H1 (cell line): ENCODE results near the gene PLGRKT. TPM values are rescaled to one million over a fixed set of nuclear protein-coding genes. Genes with fewer than 3 reads are reported as not detected.

Source experiments
- CTCF ChIA-PET: fragments of 300-600 bp; sonication (Branson Sonifier 250); formaldehyde crosslinking; loops from one replicate; lab custom pipeline; 2021; ENCODE audit not compliant: partially characterized antibody; lab: Charles Lee
- POLR2A ChIA-PET: fragments of 300-600 bp; sonication (Branson Sonifier 250); formaldehyde crosslinking; loops from one replicate; lab custom pipeline; 2021; ENCODE audit warnings: inconsistent platforms; ENCODE audit not compliant: partially characterized antibody; lab: Charles Lee
- DNase-seq, 2 experiments: peaks; one replicate each; pipeline versions ENCODE4 v3.0.0 to v3.0.0-alpha.2; 2010 to 2022; ENCODE audit warnings: low spot score in 2 of 2, low read depth in 1 of 2, mixed read lengths in 1 of 2
- FAIRE-seq: peaks from 2 replicates; lab custom pipeline; 2011; peaks lifted over from hg19 to GRCh38; lab: Jason Lieb, UNC
- H2AFZ ChIP-seq: 2 replicates; pipeline ENCODE4 v1.8.1; 2012; ENCODE audit warnings: low read length, inconsistent platforms
- H2AK5ac ChIP-seq: 2 replicates; pipeline ENCODE4 v1.6.1; 2013; ENCODE audit warnings: low read depth, low read length
- H2BK120ac ChIP-seq: replicated peaks from 2 replicates; pipeline ENCODE3; 2013; ENCODE audit warnings: low read depth, low read length, inconsistent platforms
- H2BK12ac ChIP-seq: 2 replicates; pipeline ENCODE4 v1.6.1; 2013; ENCODE audit warnings: low read depth, low read length
- H2BK15ac ChIP-seq: 2 replicates; pipeline ENCODE4 v1.6.1; 2013; ENCODE audit warnings: low read length
- H2BK20ac ChIP-seq: 2 replicates; pipeline ENCODE4 v1.6.1; 2013; ENCODE audit warnings: low read length
- H2BK5ac ChIP-seq: 2 replicates; pipeline ENCODE4 v1.6.1; 2013; ENCODE audit warnings: low read depth, low read length
- H3K14ac ChIP-seq: 2 replicates; pipeline ENCODE4 v1.6.1; 2013; ENCODE audit warnings: inconsistent platforms; ENCODE audit not compliant: insufficient read length
- H3K18ac ChIP-seq: 2 replicates; pipeline ENCODE4 v1.6.1; 2013; ENCODE audit warnings: low read length; ENCODE audit errors: extremely low read depth
- H3K23ac ChIP-seq: 2 replicates; pipeline ENCODE4 v1.6.1; 2013; ENCODE audit warnings: inconsistent platforms; ENCODE audit not compliant: insufficient read length
- H3K23me2 ChIP-seq: 2 replicates; pipeline ENCODE4 v1.6.1; 2013; ENCODE audit warnings: low read depth, low read length
- H3K27ac ChIP-seq: 2 replicates; pipeline ENCODE4 v1.6.1; 2011; ENCODE audit warnings: low read depth, low read length, inconsistent platforms
- H3K27me3 ChIP-seq, 4 experiments: replicated peaks in 1 of 4; 1 replicate in 1 of 4; 2 replicates in 3 of 4; pipeline versions ENCODE4 v1.6.1 to v1.8.1; 2011 to 2013; ENCODE audit warnings: low read length in 3 of 4, mild to moderate bottlenecking in 3 of 4, inconsistent platforms in 2 of 4, mixed read lengths in 2 of 4, moderate library complexity in 1 of 4; ENCODE audit not compliant: control insufficient read depth in 3 of 4, insufficient read depth in 3 of 4; ENCODE audit errors: extremely low read depth in 1 of 4
- H3K36me3 ChIP-seq, 4 experiments: 2 replicates each; pipeline versions ENCODE4 v1.6.1 to v1.8.1; 2011 to 2013; ENCODE audit warnings: mild to moderate bottlenecking in 4 of 4, low read length in 3 of 4, moderate library complexity in 2 of 4, control low read depth in 1 of 4, inconsistent platforms in 1 of 4; ENCODE audit not compliant: insufficient read depth in 4 of 4, control insufficient read depth in 2 of 4
- H3K4ac ChIP-seq: replicated peaks from 2 replicates; pipeline ENCODE3; 2013; ENCODE audit warnings: low read length, low read depth, mixed read lengths, inconsistent platforms; ENCODE audit not compliant: insufficient read length
- H3K4me1 ChIP-seq, 4 experiments: replicated peaks in 1 of 4; 1 replicate in 1 of 4; 2 replicates in 3 of 4; pipeline versions ENCODE4 v1.6.1 to v1.8.1; 2011 to 2013; ENCODE audit warnings: low read length in 3 of 4, inconsistent platforms in 2 of 4, mixed read lengths in 1 of 4; ENCODE audit not compliant: insufficient read depth in 4 of 4, control insufficient read depth in 3 of 4
- H3K4me2 ChIP-seq, 2 experiments: 2 replicates each; pipeline versions ENCODE4 v1.6.1 to v1.8.1; 2011 to 2013; ENCODE audit warnings: low read depth in 2 of 2, low read length in 2 of 2, control low read depth in 1 of 2, inconsistent platforms in 1 of 2, mild to moderate bottlenecking in 1 of 2; ENCODE audit not compliant: insufficient read depth in 1 of 2
- H3K4me3 ChIP-seq, 4 experiments: fragments of 200-600, 300-600 bp in 1 of 4; sonication (generic), shearing (Covaris generic), sonication (Bioruptor Twin) in 1 of 4; 2 replicates each; pipeline versions ENCODE4 v1.5.1 to v1.8.1; 2011 to 2016; ENCODE audit warnings: low read length in 4 of 4, low read depth in 3 of 4, control low read depth in 2 of 4, inconsistent platforms in 2 of 4, mild to moderate bottlenecking in 2 of 4, mixed read lengths in 1 of 4, moderate library complexity in 1 of 4; ENCODE audit not compliant: insufficient read depth in 2 of 4; ENCODE audit errors: extremely low read depth in 1 of 4
- H3K56ac ChIP-seq: replicated peaks from 2 replicates; pipeline ENCODE3; 2013; ENCODE audit warnings: low read depth, mild to moderate bottlenecking, mixed read lengths, low read length, inconsistent platforms; ENCODE audit not compliant: insufficient read length
- H3K79me1 ChIP-seq: 2 replicates; pipeline ENCODE4 v1.6.1; 2013; ENCODE audit warnings: low read depth, low read length, control low read depth
- H3K79me2 ChIP-seq, 2 experiments: 2 replicates each; pipeline versions ENCODE4 v1.6.1 to v1.8.1; 2012 to 2013; ENCODE audit warnings: low read length in 2 of 2, mild to moderate bottlenecking in 2 of 2, inconsistent platforms in 1 of 2; ENCODE audit not compliant: insufficient read depth in 2 of 2, control insufficient read depth in 1 of 2
- H3K9ac ChIP-seq, 4 experiments: replicated peaks in 1 of 4; 1 replicate in 1 of 4; 2 replicates in 3 of 4; pipeline versions ENCODE4 v1.6.1 to v1.8.1; 2011 to 2013; ENCODE audit warnings: low read depth in 3 of 4, low read length in 3 of 4, control low read depth in 2 of 4, mild to moderate bottlenecking in 2 of 4, moderate library complexity in 2 of 4, inconsistent platforms in 1 of 4; ENCODE audit errors: extremely low read depth in 1 of 4
- H3K9me3 ChIP-seq, 2 experiments: 2 replicates each; pipeline versions ENCODE4 v1.6.1 to v1.8.1; 2012 to 2013; ENCODE audit warnings: mild to moderate bottlenecking in 2 of 2, moderate library complexity in 2 of 2, control low read depth in 1 of 2, inconsistent platforms in 1 of 2, low read depth in 1 of 2, low read length in 1 of 2, mixed read lengths in 1 of 2; ENCODE audit not compliant: insufficient read depth in 2 of 2
- H4K20me1 ChIP-seq, 2 experiments: replicated peaks in 1 of 2; 2 replicates each; pipeline versions ENCODE3 to v1.8.1; 2011 to 2013; ENCODE audit warnings: inconsistent platforms in 2 of 2, low read length in 2 of 2, mild to moderate bottlenecking in 1 of 2; ENCODE audit not compliant: insufficient read depth in 2 of 2, control insufficient read depth in 1 of 2
- H4K5ac ChIP-seq: 2 replicates; pipeline ENCODE4 v1.6.1; 2013; ENCODE audit warnings: low read length, low read depth, mixed read lengths, inconsistent platforms; ENCODE audit not compliant: insufficient read length
- H4K8ac ChIP-seq: 2 replicates; pipeline ENCODE4 v1.8.0; 2013; ENCODE audit warnings: mild to moderate bottlenecking, moderate library complexity, low read length, inconsistent platforms; ENCODE audit not compliant: insufficient read depth; ENCODE audit errors: extremely low read depth
- H4K91ac ChIP-seq: replicated peaks from 2 replicates; pipeline ENCODE3; 2013; ENCODE audit warnings: low read length, mixed read lengths, inconsistent platforms; ENCODE audit not compliant: insufficient read length
- CBX5 ChIP-seq: fragments of 300-800, 300-1000 bp; sonication (generic); IDR thresholded peaks from 2 replicates; pipeline ENCODE4 v1.7.1; 2016; ENCODE audit warnings: antibody characterized with exemption, low read length, low read depth
- CREB1 ChIP-seq: IDR thresholded peaks from 2 replicates; pipeline ENCODE4 v1.6.1; 2012; ENCODE audit warnings: inconsistent platforms
- GTF2F1 ChIP-seq: IDR thresholded peaks from 2 replicates; pipeline ENCODE4 v1.6.1; 2012; ENCODE audit warnings: low read depth, low read length, improper control_type of control experiment, borderline replicate concordance
- HDAC2 ChIP-seq, 2 experiments: fragments of 300-600 bp in 1 of 2; sonication (generic) in 1 of 2; IDR thresholded peaks; 2 replicates each; pipeline ENCODE4 v1.6.1; 2011 to 2012; ENCODE audit warnings: low read depth in 2 of 2, low read length in 2 of 2, mild to moderate bottlenecking in 2 of 2, moderate library complexity in 2 of 2, borderline replicate concordance in 1 of 2, inconsistent platforms in 1 of 2
- JUND ChIP-seq: IDR thresholded peaks from 2 replicates; pipeline ENCODE4 v1.6.1; 2011; ENCODE audit warnings: mild to moderate bottlenecking, improper control_type of control experiment, low read length
- MAFK ChIP-seq: IDR thresholded peaks from 2 replicates; pipeline ENCODE4 v1.6.1; 2012; ENCODE audit warnings: low read depth, mild to moderate bottlenecking, improper control_type of control experiment, low read length
- RAD21 ChIP-seq, 2 experiments: IDR thresholded peaks in 1 of 2; conservative IDR thresholded peaks in 1 of 2; 2 replicates each; pipeline ENCODE4 v1.6.1; 2011; ENCODE audit warnings: low read depth in 2 of 2, low read length in 2 of 2, improper control_type of control experiment in 1 of 2, inconsistent platforms in 1 of 2, mild to moderate bottlenecking in 1 of 2, moderate library complexity in 1 of 2
- RFX5 ChIP-seq: IDR thresholded peaks from 2 replicates; pipeline ENCODE4 v1.6.1; 2011; ENCODE audit warnings: low read depth, low read length, improper control_type of control experiment, borderline replicate concordance
- RXRA ChIP-seq: IDR thresholded peaks from 2 replicates; pipeline ENCODE4 v1.6.1; 2011; ENCODE audit warnings: low read depth, mild to moderate bottlenecking, low read length, moderate library complexity; ENCODE audit not compliant: insufficient read depth
- SRF ChIP-seq: IDR thresholded peaks from 2 replicates; pipeline ENCODE4 v1.6.1; 2011; ENCODE audit warnings: mild to moderate bottlenecking, low read depth, low read length, moderate library complexity
- TAF7 ChIP-seq: optimal IDR thresholded peaks from 2 replicates; pipeline ENCODE3; 2011; ENCODE audit warnings: low read depth, mild to moderate bottlenecking, inconsistent platforms, low read length, moderate library complexity, borderline replicate concordance
- TCF12 ChIP-seq: IDR thresholded peaks from 2 replicates; pipeline ENCODE4 v1.6.1; 2011; ENCODE audit warnings: low read depth, mild to moderate bottlenecking, low read length
- TEAD4 ChIP-seq: IDR thresholded peaks from 2 replicates; pipeline ENCODE4 v1.6.1; 2012; ENCODE audit warnings: low read depth, low read length, inconsistent platforms, mixed read lengths
- WGBS, 2 experiments: shearing (Covaris generic) in 1 of 2; methylation state at CpG; one replicate each; pipeline versions ENCODE4 v1.1.6 to v1.1.7; 2013 to 2015; ENCODE audit warnings: low lambda C conversion rate in 2 of 2, mixed read lengths in 2 of 2, inconsistent platforms in 1 of 2, low coverage in 1 of 2, missing lambda C conversion rate in 1 of 2; ENCODE audit not compliant: insufficient replicate concordance in 2 of 2, insufficient coverage in 1 of 2, insufficient read length in 1 of 2; ENCODE audit errors: extremely low coverage in 1 of 2, missing lambda C conversion rate in 1 of 2; 5-methylcytosine and 5-hydroxymethylcytosine counted together
- polyA plus RNA-seq, 7 experiments: library from polyadenylated mRNA; depleted of rRNA in 3 of 7; stranded (reverse) in 5 of 7; unstranded in 2 of 7; fragments of >200 nt in 5 of 7; fragments of 200-250 nt in 2 of 7; gene quantifications; 1 replicate in 5 of 7; 2 replicates in 1 of 7; 4 replicates in 1 of 7; pipeline versions ENCODE4 v1.2.1 to v1.2.3, GENCODE V29; 2011 to 2013; ENCODE audit warnings: missing spikeins in 2 of 7, mixed read lengths in 2 of 7
- total RNA-seq: library from RNA; stranded (reverse); fragmentation: NEBNext Ultra II Directional; extraction: Animal tissue kit (Norgen Biotek cat#: 25700); gene quantifications from 2 replicates; pipeline ENCODE4 v1.2.1, GENCODE V29; 2021

The PLGRKT gene
- total and polyA plus RNA-seq, 2 of the 8 experiments (the other 6 are each of a cell fraction or from before 2014, with no cell fraction given): 5.4 to 15.7 TPM

DNA sequence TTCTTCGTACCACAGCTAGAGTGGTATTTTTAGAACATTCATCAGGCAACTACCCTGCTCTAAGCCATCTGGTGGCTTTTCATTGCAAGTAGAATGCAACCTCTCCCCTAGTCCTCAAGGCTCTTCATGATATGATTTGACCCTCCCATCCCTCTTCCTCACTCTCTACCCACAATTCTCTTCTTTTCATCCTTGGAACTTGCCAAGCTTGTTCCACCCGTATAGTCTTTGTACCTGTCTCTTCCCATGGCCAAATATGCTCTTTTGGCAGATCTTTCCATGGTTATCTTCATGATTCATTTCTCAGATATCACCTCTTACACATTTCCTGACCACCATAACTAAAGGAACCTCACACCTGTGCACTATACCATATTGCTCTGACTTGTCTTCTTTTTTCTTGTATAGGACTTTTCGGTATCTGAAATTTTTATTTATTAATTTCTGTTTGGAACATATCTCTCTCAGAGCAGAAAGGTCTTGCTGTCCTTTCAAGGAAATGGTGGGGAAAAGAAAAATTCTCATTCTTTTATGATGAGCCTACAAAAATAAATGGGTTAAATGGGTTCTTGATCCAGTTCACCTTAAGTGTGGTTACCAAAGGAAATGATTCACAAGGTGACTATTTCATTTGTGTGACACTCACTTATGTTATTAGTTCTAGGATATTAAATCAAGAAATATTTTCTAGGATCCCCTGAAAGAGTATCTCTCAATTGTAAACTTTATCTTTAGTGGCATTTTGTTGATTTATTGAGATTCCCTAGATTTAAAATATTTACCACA lies 8.9 kb upstream of the PLGRKT start:
- Histone ChIP-seq H3K23ac (no peak overlapping the region), H3K27me3 (no peaks in the 10 kb centered on the region; a peak in 1 of 7 replicates), H3K18ac (no peak overlapping the region), H3K9ac (no peak overlapping the region), H3K79me1 (no peaks in the 10 kb centered on the region), H3K27ac (no peak overlapping the region), H2BK120ac (no peak overlapping the region), H3K14ac (no peak overlapping the region), H3K23me2 (no peaks in the 10 kb centered on the region; the same call in 1 of the 2 replicates), H3K36me3 (no peaks in the 10 kb centered on the region; a peak in 1 of 8 replicates), H3K56ac (no peak overlapping the region), H4K8ac (no peak overlapping the region), H2BK5ac (no peak overlapping the region), H2AK5ac (no peak overlapping the region), H3K4me1 (peaks cover 0 to 2% (median 0%) of the 10 kb centered on the region in 4 experiments; a peak in 2 of 7 replicates), H2BK15ac (no peak overlapping the region), H3K79me2 (no peaks in the 10 kb centered on the region), H3K4me2 (no peak overlapping the region), H3K4ac (no peak overlapping the region), H4K5ac (no peak overlapping the region), H3K4me3 (no peak overlapping the region), H4K91ac (no peak overlapping the region), H3K9me3 (no peaks in the 10 kb centered on the region), H4K20me1 (no peaks in the 10 kb centered on the region), H2BK12ac (no peak overlapping the region), H2BK20ac (no peak overlapping the region), H2AFZ (no peak overlapping the region)
- CTCF ChIA-PET: interaction anchor here (0.5 to 2.0 kb wide), 3 partner anchors 34 to 215 kb away, joined by 3 to 6 read pairs (median 4); no protein-coding TSS in a partner anchor
- POLR2A ChIA-PET: no interaction called here
- no peak for FAIRE-seq
- TF ChIP-seq CREB1 (no peak), RXRA (no peak), TCF12 (no peak), RAD21 (IDR thresholded peaks at IDR 0.05 in 1 of 2, conservative IDR thresholded peaks at IDR 0.05 in 1 of 2; ENCODE audit: low read depth in 2 of 2, low read length in 2 of 2) (no peak), MAFK (no peak), SRF (no peak), CBX5 (no peak), GTF2F1 (no peak), HDAC2 (IDR thresholded peaks at IDR 0.05; ENCODE audit: borderline replicate concordance in 1 of 2, low read depth in 2 of 2, low read length in 2 of 2) (no peak), TEAD4 (no peak), RFX5 (no peak), TAF7 (no peak), JUND (no peak)
- DNase-seq: no peak
- WGBS, 2 experiments: 84% methylated on average over 3 of the region's 3 CpGs; no CpG with 5 or more reads in 1 of the 2 experiments
